Hypothalamus (tissue), 51 donors: Measurements from ENCODE around the gene PHF19.

Experiments used
- DNase-seq, 51 donors: peaks; one replicate each; lab custom pipeline; 2025; lab: John Stamatoyannopoulos, UW

Gene PHF19

DNA sequence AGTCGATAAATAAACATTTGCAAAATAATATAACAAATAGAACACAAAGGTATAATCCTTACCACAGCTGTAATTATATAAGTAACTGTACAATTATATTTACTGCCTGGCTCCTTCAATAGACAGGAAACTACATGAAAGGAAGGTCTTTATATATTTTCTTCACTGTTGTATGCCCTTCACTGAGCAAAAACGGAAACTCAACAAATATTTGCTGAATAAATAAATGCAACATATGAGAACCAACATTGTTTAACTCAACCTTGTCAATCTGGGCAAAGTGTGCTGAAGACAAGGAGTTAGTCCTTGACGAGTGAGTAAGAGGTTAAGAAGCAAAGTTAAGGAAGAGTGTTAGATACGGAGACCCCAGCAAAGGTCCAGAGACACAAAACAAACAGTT, 56.9 kb downstream of the PHF19 start:
- DNase-seq, result no peak

GRCh38 chr9:120818595-120818994, 58.4 kb downstream of the PHF19 start:
- DNase-seq, result no peak

DNA sequence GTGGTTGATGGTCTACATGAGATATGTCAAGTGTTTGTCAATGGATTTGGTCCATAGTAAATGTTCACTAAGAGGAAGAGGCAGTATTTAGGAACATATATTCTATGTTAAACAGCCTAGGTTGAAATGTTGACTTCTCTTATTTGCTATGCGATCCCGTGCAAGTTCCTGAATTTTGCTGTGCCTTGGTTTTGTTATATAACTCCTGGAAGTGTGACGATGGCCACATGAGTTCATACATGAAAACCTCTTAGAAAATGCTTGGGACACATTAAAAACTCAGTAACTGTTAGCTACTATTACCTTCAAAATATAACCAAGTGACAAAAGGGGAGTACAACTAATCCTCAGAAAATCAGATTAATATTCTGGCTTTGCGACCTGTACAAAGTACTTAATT, 61.9 kb downstream of the PHF19 start:
- no peak for DNase-seq

GRCh38 chr9:120808931-120809330, 68.1 kb downstream of the PHF19 start:
- no peak for DNase-seq

- no peak for DNase-seq
Measured at GRCh38 chr9:120807607-120808379, 69.2 kb downstream of the PHF19 start.
